D721Med (cell line): Measurements from ENCODE around the gene PATZ1.
"Not testable (repeated sequence)": the region's sequence is repeated elsewhere in the genome, so short reads cannot be mapped to it uniquely, and the experiment has no call there.

Experiments used
- DNase-seq: peaks from one replicate; pipeline ENCODE4 v3.0.0; 2011; ENCODE audit warnings: low spot score; ENCODE audit not compliant: insufficient read length
- FAIRE-seq: peaks from 2 replicates; lab custom pipeline; 2011; peaks lifted over from hg19 to GRCh38; lab: Jason Lieb, UNC
- CTCF ChIP-seq: IDR thresholded peaks from 2 replicates; pipeline ENCODE4 v1.5.1; 2012; ENCODE audit warnings: mild to moderate bottlenecking, control low read depth; ENCODE audit not compliant: insufficient read depth; ENCODE audit errors: missing control alignments

PATZ1 gene

GRCh38 chr22:31346255-31346732 is at the start of gene PATZ1:
TSS of gene PATZ1 (minus strand) at chr22:31346346. CDS start at chr22:31345602, 744 bp downstream.
- peak; percentile 43 for DNase-seq
- no peak for TF ChIP-seq CTCF
- no peak for FAIRE-seq

- no peak for DNase-seq
- no peak for FAIRE-seq
- TF ChIP-seq CTCF = no peak
Observed at GRCh38 chr22:31394326-31394725, 48.2 kb upstream of the PATZ1 start.

GRCh38 chr22:31393893-31394292 is 47.7 kb upstream of the PATZ1 start:
- FAIRE-seq (no peak), DNase-seq (no peak)
- no peak for TF ChIP-seq CTCF

- FAIRE-seq, DNase-seq: not testable (repeated sequence)
Observed at GRCh38 chr22:31378651-31379050, 32.5 kb upstream of the PATZ1 start.

- FAIRE-seq = no peak
- no peak for TF ChIP-seq CTCF
- no peak for DNase-seq
Observed at GRCh38 chr22:31378123-31378522, 32.0 kb upstream of the PATZ1 start.

- FAIRE-seq = no peak
- DNase-seq = no peak
- no peak for TF ChIP-seq CTCF
Observed at GRCh38 chr22:31377612-31378011, 31.5 kb upstream of the PATZ1 start.

- no peak for TF ChIP-seq CTCF
- FAIRE-seq (no peak), DNase-seq (no peak)
Observed at GRCh38 chr22:31367426-31367825, 21.3 kb upstream of the PATZ1 start.
